Ishikawa (cell line): ENCODE results near the gene LAMB1.

Experiments
- CEBPB ChIP-seq: IDR thresholded peaks from 2 replicates; pipeline ENCODE4 v1.6.1; 2012
- CREB1 ChIP-seq: IDR thresholded peaks from 2 replicates; pipeline ENCODE4 v1.6.1; 2012; ENCODE audit warnings: low read depth
- EGR1 ChIP-seq: IDR thresholded peaks from 2 replicates; pipeline ENCODE4 v1.6.1; 2012
- EP300 ChIP-seq: IDR thresholded peaks from 2 replicates; pipeline ENCODE4 v1.6.1; 2012; ENCODE audit warnings: borderline replicate concordance
- FOXM1 ChIP-seq: IDR thresholded peaks from 2 replicates; pipeline ENCODE4 v1.6.1; 2012; ENCODE audit warnings: low read depth, borderline replicate concordance
- NFIC ChIP-seq: IDR thresholded peaks from 2 replicates; pipeline ENCODE4 v1.6.1; 2012
- RAD21 ChIP-seq: IDR thresholded peaks from 2 replicates; pipeline ENCODE4 v1.6.1; 2012; ENCODE audit warnings: low read depth
- TAF1 ChIP-seq: IDR thresholded peaks from 2 replicates; pipeline ENCODE4 v1.6.1; 2012; ENCODE audit warnings: low read depth, mild to moderate bottlenecking
- TCF12 ChIP-seq: IDR thresholded peaks from 2 replicates; pipeline ENCODE4 v1.6.1; 2012; ENCODE audit warnings: low read depth
- TEAD4 ChIP-seq: IDR thresholded peaks from 2 replicates; pipeline ENCODE4 v1.6.1; 2012
- YY1 ChIP-seq: IDR thresholded peaks from 2 replicates; pipeline ENCODE4 v1.6.1; 2012; ENCODE audit warnings: low read depth
- ZBTB7A ChIP-seq: IDR thresholded peaks from 2 replicates; pipeline ENCODE4 v1.6.1; 2012; ENCODE audit warnings: low read depth
- TF ChIP-seq, protein P1 (sequence below): IDR thresholded peaks from 2 replicates; pipeline ENCODE4 v1.6.1; 2012
- TF ChIP-seq, protein P2 (sequence below): IDR thresholded peaks from 2 replicates; pipeline ENCODE4 v1.6.1; 2012; ENCODE audit warnings: low read depth, mild to moderate bottlenecking
- TF ChIP-seq, protein P3 (sequence below): IDR thresholded peaks from 2 replicates; pipeline ENCODE4 v1.6.1; 2012

LAMB1 gene

DNA sequence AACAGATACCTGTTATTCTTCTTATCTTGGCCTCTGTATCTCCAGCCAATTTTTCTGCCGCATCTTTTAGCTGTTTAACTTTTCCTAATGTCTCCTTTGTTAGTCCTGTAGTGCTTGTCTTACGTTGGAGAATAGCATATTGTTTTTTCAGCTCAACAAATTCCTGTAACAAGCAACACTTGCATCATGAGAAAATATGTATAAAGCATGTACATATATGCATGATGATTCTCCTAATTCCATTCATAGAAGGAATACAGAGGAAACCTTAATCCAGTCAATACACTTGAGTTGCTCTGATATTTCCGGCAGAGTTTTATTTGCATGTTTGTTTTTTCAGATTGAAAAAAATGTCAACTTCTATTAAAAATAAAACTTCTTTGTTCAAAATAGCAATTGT, 26.1 kb upstream of the LAMB1 start:
- TF ChIP-seq CEBPB (no peak), ZBTB7A (no peak), NFIC (no peak), YY1 (no peak), TCF12 (no peak), TEAD4 (no peak), EP300 (no peak), RAD21 (no peak), TAF1 (no peak), CREB1 (no peak), FOXM1 (no peak), EGR1 (no peak)
- TF ChIP-seq, protein P1, sequence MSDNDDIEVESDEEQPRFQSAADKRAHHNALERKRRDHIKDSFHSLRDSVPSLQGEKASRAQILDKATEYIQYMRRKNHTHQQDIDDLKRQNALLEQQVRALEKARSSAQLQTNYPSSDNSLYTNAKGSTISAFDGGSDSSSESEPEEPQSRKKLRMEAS: no peak
- TF ChIP-seq, protein P2, sequence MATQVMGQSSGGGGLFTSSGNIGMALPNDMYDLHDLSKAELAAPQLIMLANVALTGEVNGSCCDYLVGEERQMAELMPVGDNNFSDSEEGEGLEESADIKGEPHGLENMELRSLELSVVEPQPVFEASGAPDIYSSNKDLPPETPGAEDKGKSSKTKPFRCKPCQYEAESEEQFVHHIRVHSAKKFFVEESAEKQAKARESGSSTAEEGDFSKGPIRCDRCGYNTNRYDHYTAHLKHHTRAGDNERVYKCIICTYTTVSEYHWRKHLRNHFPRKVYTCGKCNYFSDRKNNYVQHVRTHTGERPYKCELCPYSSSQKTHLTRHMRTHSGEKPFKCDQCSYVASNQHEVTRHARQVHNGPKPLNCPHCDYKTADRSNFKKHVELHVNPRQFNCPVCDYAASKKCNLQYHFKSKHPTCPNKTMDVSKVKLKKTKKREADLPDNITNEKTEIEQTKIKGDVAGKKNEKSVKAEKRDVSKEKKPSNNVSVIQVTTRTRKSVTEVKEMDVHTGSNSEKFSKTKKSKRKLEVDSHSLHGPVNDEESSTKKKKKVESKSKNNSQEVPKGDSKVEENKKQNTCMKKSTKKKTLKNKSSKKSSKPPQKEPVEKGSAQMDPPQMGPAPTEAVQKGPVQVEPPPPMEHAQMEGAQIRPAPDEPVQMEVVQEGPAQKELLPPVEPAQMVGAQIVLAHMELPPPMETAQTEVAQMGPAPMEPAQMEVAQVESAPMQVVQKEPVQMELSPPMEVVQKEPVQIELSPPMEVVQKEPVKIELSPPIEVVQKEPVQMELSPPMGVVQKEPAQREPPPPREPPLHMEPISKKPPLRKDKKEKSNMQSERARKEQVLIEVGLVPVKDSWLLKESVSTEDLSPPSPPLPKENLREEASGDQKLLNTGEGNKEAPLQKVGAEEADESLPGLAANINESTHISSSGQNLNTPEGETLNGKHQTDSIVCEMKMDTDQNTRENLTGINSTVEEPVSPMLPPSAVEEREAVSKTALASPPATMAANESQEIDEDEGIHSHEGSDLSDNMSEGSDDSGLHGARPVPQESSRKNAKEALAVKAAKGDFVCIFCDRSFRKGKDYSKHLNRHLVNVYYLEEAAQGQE: no peak
- TF ChIP-seq, protein P3, sequence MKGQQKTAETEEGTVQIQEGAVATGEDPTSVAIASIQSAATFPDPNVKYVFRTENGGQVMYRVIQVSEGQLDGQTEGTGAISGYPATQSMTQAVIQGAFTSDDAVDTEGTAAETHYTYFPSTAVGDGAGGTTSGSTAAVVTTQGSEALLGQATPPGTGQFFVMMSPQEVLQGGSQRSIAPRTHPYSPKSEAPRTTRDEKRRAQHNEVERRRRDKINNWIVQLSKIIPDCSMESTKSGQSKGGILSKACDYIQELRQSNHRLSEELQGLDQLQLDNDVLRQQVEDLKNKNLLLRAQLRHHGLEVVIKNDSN: no peak

DNA sequence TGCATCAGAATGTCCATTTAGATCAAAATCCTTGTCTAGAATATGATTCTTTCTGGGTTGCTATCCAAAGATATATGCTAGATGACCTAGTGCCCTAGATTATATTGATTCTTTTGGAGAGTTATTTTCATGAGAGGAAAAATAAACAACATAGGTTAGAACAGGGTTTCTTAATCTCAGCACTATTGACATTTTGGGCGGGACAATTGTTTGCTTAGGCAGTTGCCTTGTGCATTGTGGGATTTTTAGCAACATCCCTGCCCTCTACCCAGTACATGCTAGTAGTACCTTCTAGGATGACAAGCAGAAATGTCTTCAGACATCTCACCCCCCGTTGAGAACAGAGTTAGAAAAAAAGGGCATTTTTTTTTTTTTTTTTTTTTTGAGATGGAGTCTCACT, 25.1 kb upstream of the LAMB1 start:
- TF ChIP-seq, protein P2: no peak
- TF ChIP-seq FOXM1 (no peak), TEAD4 (no peak), RAD21 (no peak), NFIC (no peak), YY1 (no peak)
- TF ChIP-seq, protein P3: no peak
- TF ChIP-seq, protein P1: no peak

DNA sequence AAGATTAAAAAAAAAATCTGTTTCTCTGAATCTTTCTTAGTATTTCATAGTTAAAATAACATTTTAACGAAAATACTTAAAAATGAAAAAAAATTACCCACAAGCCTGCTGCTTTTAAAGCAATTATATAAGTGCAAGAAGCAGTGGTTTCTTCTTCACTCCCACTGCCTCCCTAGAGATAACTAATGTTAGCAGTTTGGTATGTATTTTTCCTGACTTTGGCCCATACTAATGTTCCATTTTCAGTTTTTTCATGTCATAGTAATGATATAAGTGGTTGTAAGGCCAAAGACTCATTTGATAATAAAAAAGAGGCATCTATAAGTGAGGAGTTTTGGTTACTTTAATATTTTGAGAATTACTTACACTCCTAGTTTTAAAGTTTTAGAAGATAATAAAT, 24.3 kb upstream of the LAMB1 start:
- TF ChIP-seq EP300 (no peak), CREB1 (no peak), EGR1 (no peak), TCF12 (no peak), YY1 (no peak), FOXM1 (no peak), TAF1 (no peak), RAD21 (no peak)

DNA sequence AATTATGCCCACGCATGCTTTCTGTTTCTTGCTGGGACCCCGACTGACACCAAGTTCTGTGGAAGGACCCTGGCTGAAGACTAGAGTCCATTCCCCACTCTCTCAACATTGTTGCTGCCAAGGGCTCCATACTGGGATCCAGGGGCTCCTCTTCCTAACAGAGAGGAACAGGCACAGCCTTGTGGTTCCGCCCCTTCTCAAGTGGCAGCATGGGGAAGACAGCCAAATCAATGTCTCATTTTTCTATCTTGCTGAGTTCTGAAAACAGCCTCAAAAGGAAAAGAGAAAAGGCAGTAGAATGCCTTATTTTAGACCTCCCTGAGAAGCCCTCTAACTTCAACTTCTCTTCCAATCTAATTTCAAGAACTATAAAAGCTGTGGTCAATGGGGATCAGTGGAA, 23.7 kb upstream of the LAMB1 start:
- TF ChIP-seq FOXM1 (no peak), YY1 (no peak), RAD21 (no peak), EGR1 (no peak), ZBTB7A (no peak)

DNA sequence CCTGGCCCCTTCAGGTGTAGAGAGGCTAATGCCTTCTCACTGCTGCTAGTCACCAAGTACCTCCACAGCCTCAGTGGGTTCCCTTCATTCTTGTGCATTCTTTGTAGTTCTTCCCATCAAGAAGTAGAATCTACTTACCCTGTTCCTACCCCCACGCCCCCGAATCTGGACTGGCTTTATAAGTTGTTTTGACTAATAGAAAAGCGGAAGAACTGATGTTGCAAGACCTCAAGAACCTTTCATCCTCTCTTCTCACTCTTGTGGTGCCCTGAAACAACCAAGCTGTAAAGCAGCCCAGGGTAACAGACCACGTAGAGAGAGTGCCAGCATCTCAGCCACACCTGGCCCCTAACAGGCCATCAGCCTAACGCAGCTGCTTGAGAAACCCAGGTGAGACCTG, 23.2 kb upstream of the LAMB1 start:
- TF ChIP-seq, protein P2: no peak
- no peak for TF ChIP-seq YY1
- no peak for TF ChIP-seq EGR1
- no peak for TF ChIP-seq RAD21
- TF ChIP-seq CEBPB: no peak
- TF ChIP-seq EP300: no peak
- no peak for TF ChIP-seq TAF1
- no peak for TF ChIP-seq FOXM1
- no peak for TF ChIP-seq CREB1
- TF ChIP-seq, protein P1: no peak
